Esophagus (tissue), 2 donors: ENCODE data around the gene RNPC3. TPM values are rescaled to one million over a fixed set of nuclear protein-coding genes. Genes with fewer than 3 reads are reported as not detected.
A peak's percentile ranks its signal among the peaks of the same experiment; 100 is the strongest.

Experiments
- H3K27ac ChIP-seq, 2 donors: one replicate each; pipeline ENCODE4 v1.5.1; 2013; ENCODE audit warnings: low read depth in 2 of 2, mild to moderate bottlenecking in 2 of 2, inconsistent platforms in 1 of 2, low read length in 1 of 2, moderate library complexity in 1 of 2
- H3K27me3 ChIP-seq, 2 donors: one replicate each; pipeline ENCODE4 v1.6.1; 2013; ENCODE audit warnings: low read length in 2 of 2, control low read depth in 1 of 2, mild to moderate bottlenecking in 1 of 2; ENCODE audit not compliant: insufficient read depth in 2 of 2, control insufficient read depth in 1 of 2
- H3K36me3 ChIP-seq, 2 donors: one replicate each; pipeline ENCODE4 v1.6.1; 2013; ENCODE audit warnings: low read length in 1 of 2; ENCODE audit not compliant: control insufficient read depth in 2 of 2, insufficient read depth in 2 of 2
- H3K4me1 ChIP-seq, 2 donors: one replicate each; pipeline ENCODE4 v1.6.1; 2013; ENCODE audit warnings: low read length in 1 of 2; ENCODE audit not compliant: control insufficient read depth in 2 of 2, insufficient read depth in 2 of 2
- H3K4me3 ChIP-seq, 2 donors: one replicate each; pipeline ENCODE4 v1.5.1; 2013; ENCODE audit warnings: low read length in 2 of 2, mild to moderate bottlenecking in 2 of 2, low read depth in 1 of 2, moderate library complexity in 1 of 2
- H3K9me3 ChIP-seq, 2 donors: one replicate each; pipeline ENCODE4 v1.6.1; 2013; ENCODE audit warnings: mild to moderate bottlenecking in 2 of 2, low read depth in 1 of 2, low read length in 1 of 2, moderate library complexity in 1 of 2; ENCODE audit not compliant: control insufficient read depth in 2 of 2, insufficient read depth in 1 of 2
- WGBS, 2 donors: extraction: QIAGEN DNeasy Blood & Tissue Kit; methylation state at CpG; one replicate each; pipeline ENCODE4 v1.1.7; 2013; 5-methylcytosine and 5-hydroxymethylcytosine counted together
- polyA plus RNA-seq, 2 donors: library from polyadenylated mRNA; stranded (reverse); fragments of 200-250 nt; gene quantifications; one replicate each; pipeline ENCODE4 v1.2.3, GENCODE V29; 2013
- donor health status: healthy with polysubstance abuse.
- donor health status: Bipolar disorder and iron deficiency.

Gene RNPC3
- polyA plus RNA-seq, 2 donors, result 5.8 to 8.8 TPM

DNA sequence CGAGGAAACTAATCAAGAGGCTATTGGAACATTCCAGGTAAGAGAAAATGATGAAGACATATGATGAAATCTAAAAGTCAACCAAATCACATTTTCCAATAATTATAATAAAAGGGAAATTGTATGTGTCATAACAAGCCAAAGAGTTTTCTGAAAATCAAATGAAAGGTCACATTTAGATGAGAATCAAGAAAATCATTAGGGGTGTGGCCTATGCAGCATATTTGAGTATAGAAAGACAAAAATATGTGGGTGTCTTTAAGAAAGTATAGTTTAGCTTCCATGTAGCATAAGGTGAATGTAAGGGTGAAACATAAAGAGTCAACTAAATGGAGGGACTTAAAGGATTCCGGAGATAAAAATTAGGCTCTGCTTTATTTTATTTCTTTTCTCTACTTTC, 9.2 kb upstream of the RNPC3 start:
- Histone ChIP-seq H3K9me3 (no peaks in the 10 kb centered on the region), H3K27me3 (no peaks in the 10 kb centered on the region), H3K4me1 (no peaks in the 10 kb centered on the region), H3K4me3 (no peak overlapping the region), H3K27ac (no peak overlapping the region), H3K36me3 (no peaks in the 10 kb centered on the region)
- WGBS, 2 donors, result 81 to 89% methylated on average over 2 of the region's 2 CpGs

DNA sequence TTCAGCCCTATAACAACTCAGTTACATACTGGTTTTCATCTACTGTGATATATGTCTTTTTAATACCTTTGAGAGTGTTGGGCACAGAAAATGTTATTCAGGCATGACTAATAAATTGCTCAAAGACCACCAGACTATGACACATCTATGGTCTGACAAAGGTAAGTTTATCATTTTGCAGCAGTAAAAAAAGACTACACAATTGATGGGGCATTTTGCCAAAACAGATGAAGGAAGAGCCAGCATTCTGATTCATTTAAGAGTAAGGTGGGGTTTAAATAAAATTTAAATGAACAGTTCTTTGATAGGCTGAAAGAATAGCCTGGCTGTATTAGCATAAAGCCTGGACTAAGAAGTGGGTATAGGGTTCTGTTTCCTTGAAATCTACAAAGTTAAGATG, 8.8 kb upstream of the RNPC3 start:
- no peaks in the 10 kb centered on the region for H3K9me3 ChIP-seq
- no peak overlapping the region for H3K4me3 ChIP-seq
- H3K36me3 ChIP-seq, result no peaks in the 10 kb centered on the region
- no peaks in the 10 kb centered on the region for H3K27me3 ChIP-seq
- H3K4me1 ChIP-seq, result no peaks in the 10 kb centered on the region
- H3K27ac ChIP-seq, result no peak overlapping the region

DNA sequence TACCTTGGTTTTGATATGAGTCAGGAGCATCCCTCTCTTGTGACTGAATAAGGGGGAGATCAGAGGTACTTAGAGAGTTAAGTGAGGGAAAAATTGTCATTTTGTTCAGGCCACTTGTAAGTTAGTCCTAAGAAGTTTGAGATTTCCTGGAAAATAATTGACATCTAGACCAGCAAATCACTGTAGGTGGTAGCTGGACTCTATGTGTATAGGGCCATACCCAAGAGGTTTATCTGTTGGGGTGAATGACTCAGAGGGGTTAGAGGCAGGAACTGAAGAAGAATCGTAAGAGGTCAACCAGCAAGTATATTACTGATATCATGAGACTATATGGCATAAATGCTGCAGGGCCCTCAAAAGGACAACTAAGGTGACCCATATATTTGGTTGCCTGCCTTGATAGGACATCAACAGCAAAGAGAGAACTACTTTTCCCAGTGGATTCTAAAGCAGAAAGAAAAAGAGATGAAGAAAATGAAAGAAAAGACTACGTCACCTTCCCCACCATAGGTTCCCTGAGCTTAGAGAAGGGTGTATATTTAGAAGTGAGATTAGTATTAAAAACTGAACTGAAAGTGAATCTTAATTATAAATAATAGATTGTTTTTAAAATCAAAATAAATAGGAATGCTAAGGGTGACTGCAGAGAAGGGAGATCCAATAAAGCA, 8.0 kb upstream of the RNPC3 start:
- no peaks in the 10 kb centered on the region for H3K36me3 ChIP-seq
- WGBS, 2 donors, result 71 to 76% methylated on average over 2 of the region's 2 CpGs

DNA sequence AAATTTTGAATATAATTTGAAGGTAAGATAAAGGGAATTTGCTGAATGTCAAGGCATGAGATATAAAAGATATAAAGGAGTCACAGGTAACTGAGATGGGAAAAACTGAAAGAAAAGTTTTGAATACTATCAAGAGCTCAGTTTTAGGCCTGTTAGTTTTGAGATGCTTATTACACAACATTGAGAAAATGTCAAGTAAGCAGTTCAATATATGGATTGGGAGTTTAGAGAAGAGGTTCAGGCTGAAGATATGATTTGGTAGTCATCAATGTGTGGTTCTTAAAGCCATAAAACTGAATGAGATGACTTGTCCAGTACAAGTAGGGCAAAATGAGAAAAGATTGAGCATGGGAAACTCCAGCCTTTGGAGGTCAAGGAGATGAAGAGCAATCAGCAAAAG, 4.7 kb upstream of the RNPC3 start:
- H3K36me3 ChIP-seq, result no peaks in the 10 kb centered on the region
- H3K27ac ChIP-seq, result no peak overlapping the region
- H3K4me3 ChIP-seq, result no peak overlapping the region

More for the DNA sequence above, 8.0 kb upstream of the RNPC3 start:
- no peak overlapping the region for H3K4me3 ChIP-seq
- H3K27ac ChIP-seq, result no peak overlapping the region
- no peaks in the 10 kb centered on the region for H3K27me3 ChIP-seq
- H3K9me3 ChIP-seq, result no peaks in the 10 kb centered on the region
- H3K4me1 ChIP-seq, result no peaks in the 10 kb centered on the region

GRCh38 chr1:103523346-103523745, 2.2 kb upstream of the RNPC3 start:
- H3K27ac ChIP-seq, result no peak overlapping the region
- no peaks in the 10 kb centered on the region for H3K9me3 ChIP-seq
- H3K4me3 ChIP-seq, result no peak overlapping the region
- H3K27me3 ChIP-seq, result no peaks in the 10 kb centered on the region
- WGBS, 2 donors, result 85 to 94% methylated on average over 3 of the region's 3 CpGs
- no peaks in the 10 kb centered on the region for H3K4me1 ChIP-seq
- no peaks in the 10 kb centered on the region for H3K36me3 ChIP-seq

More for the DNA sequence above, 4.7 kb upstream of the RNPC3 start:
- Histone ChIP-seq H3K27me3 (no peaks in the 10 kb centered on the region), H3K4me1 (no peaks in the 10 kb centered on the region), H3K9me3 (no peaks in the 10 kb centered on the region)

DNA sequence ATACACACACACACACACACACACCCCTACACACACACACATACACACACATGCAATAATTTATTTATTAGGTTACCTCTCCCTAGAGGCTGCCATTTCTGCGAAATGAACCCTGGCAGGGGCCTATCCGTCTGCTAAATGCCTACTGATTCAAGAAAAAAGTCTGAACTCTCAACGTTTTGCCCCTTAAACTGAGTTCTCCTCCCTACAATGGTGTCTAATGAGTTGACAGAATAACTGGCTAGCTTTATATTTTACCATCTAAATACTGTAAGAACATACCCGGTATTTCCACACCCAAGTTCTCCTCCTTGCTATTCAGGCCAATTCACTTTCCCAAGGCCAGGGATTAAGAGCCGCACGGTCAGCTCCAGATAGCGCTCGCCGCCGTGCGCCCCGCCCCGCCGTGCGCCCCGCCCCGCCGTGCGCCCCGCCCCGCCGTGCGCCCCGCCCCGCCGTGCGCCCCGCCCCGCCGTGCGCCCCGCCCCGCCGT, 339 bp upstream of the RNPC3 start:
- H3K4me1 ChIP-seq, result peaks cover 0 to 3% of the 10 kb centered on the region in 2 donors
- H3K4me3 ChIP-seq, result peak overlapping the region in 1 of 2 donors; percentile 100
- 3 to 5% methylated on average over 10 to 24 of the region's 34 CpGs for WGBS, 2 donors
- no peaks in the 10 kb centered on the region for H3K36me3 ChIP-seq
- H3K9me3 ChIP-seq, result no peaks in the 10 kb centered on the region
- H3K27ac ChIP-seq, result peak overlapping the region; percentile 7 to 41
- H3K27me3 ChIP-seq, result no peaks in the 10 kb centered on the region

DNA sequence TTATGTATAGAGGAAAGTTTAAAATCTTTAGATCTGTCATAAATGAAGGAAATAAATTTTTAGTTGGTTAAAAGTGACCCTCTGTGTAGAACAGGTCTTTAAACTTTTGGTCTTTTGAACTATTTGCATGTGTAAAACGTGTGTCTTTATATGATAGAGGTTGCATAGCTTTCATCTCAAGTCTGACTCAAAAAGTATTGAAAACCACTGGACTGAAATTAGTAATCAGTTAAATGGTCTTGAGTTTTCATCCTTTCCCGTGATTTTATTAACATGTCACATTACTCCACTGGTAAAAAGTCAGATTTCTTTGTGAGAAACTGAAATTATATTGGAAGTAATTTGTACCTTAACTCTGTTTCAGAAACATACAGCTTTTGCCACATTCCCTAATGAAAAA, 1.8 kb downstream of the RNPC3 start:
- H3K9me3 ChIP-seq, result no peaks in the 10 kb centered on the region
- H3K27me3 ChIP-seq, result no peaks in the 10 kb centered on the region
- peak overlapping the region in 1 of 2 donors; percentile 23 for H3K4me3 ChIP-seq
- no peaks in the 10 kb centered on the region for H3K36me3 ChIP-seq
- no peak overlapping the region for H3K27ac ChIP-seq
- H3K4me1 ChIP-seq, result peaks cover 0 to 3% of the 10 kb centered on the region in 2 donors
- WGBS, 2 donors, result 44 to 62% methylated on average over 2 of the region's 2 CpGs

GRCh38 chr1:103529746-103530145, 4.2 kb downstream of the RNPC3 start:
- Histone ChIP-seq H3K4me1 (peaks cover 0 to 3% of the 10 kb centered on the region in 2 donors), H3K27ac (no peak overlapping the region), H3K9me3 (no peaks in the 10 kb centered on the region), H3K4me3 (no peak overlapping the region), H3K36me3 (no peaks in the 10 kb centered on the region), H3K27me3 (no peaks in the 10 kb centered on the region)
- WGBS, 2 donors, result 84% methylated on average over 8 of the region's 8 CpGs

GRCh38 chr1:103538226-103538625, 12.7 kb downstream of the RNPC3 start:
- H3K36me3 ChIP-seq, result peaks cover 4 to 5% of the 10 kb centered on the region in 2 donors
- no peaks in the 10 kb centered on the region for H3K4me1 ChIP-seq
- WGBS, 2 donors, result 89 to 94% methylated on average over 2 of the region's 2 CpGs
- H3K27ac ChIP-seq, result no peak overlapping the region
- no peaks in the 10 kb centered on the region for H3K9me3 ChIP-seq
- H3K27me3 ChIP-seq, result no peaks in the 10 kb centered on the region
- H3K4me3 ChIP-seq, result no peak overlapping the region

DNA sequence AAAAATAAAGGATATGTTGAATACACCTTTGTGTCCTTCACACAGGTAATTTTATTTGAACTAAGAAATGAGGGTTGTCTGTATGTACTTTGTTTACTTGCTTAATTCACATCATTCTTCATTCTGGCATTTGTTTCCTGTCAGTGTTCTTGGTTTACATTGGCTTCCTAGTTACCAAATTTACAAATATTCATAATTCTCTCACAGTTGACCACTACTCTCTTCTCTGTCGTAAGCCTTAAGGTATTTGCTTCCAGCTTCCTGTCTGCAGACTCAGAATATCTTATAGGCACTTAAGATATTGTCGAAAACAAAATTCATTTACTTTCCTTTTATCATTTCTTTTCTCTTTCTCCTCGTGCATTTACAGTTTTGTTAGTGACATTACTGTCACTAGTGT, 15.9 kb downstream of the RNPC3 start:
- Histone ChIP-seq H3K4me3 (no peak overlapping the region), H3K4me1 (no peaks in the 10 kb centered on the region), H3K36me3 (peaks cover 4 to 6% of the 10 kb centered on the region in 2 donors), H3K27me3 (no peaks in the 10 kb centered on the region), H3K9me3 (no peaks in the 10 kb centered on the region), H3K27ac (no peak overlapping the region)
- 77 to 84% methylated on average over 3 of the region's 3 CpGs for WGBS, 2 donors
